ENCODE data around the gene FRMD4A.
A peak's percentile ranks its signal among the peaks of the same experiment; 100 is the strongest.

Gene FRMD4A

GRCh38 chr10:13654118-13654830 lies 676.5 kb downstream of the FRMD4A start:
- TF ChIP-seq CTCF (conservative IDR thresholded peaks at IDR 0.05): no peak
- no peak overlapping the region for H3K27ac ChIP-seq

- TF ChIP-seq CTCF (conservative IDR thresholded peaks at IDR 0.05): no peak
- H3K27ac ChIP-seq: no peak overlapping the region
Observed at GRCh38 chr10:13652860-13653259, 677.9 kb downstream of the FRMD4A start.

GRCh38 chr10:13651969-13652720 lies 678.6 kb downstream of the FRMD4A start:
- H3K27ac ChIP-seq: no peak overlapping the region
- no peak for TF ChIP-seq CTCF (conservative IDR thresholded peaks at IDR 0.05)

- no peak overlapping the region for H3K27ac ChIP-seq
- TF ChIP-seq CTCF (conservative IDR thresholded peaks at IDR 0.05): no peak
Observed at GRCh38 chr10:13650961-13651360, 679.8 kb downstream of the FRMD4A start.

- no peak overlapping the region for H3K27ac ChIP-seq
- TF ChIP-seq CTCF (conservative IDR thresholded peaks at IDR 0.05): peak; percentile 30; the same call in 1 of the 2 replicates
Observed at GRCh38 chr10:13649844-13650520, 680.7 kb downstream of the FRMD4A start.

- H3K27ac ChIP-seq: no peak overlapping the region
- TF ChIP-seq CTCF (conservative IDR thresholded peaks at IDR 0.05): no peak
Observed at GRCh38 chr10:13648425-13648824, 682.3 kb downstream of the FRMD4A start.

- TF ChIP-seq CTCF (conservative IDR thresholded peaks at IDR 0.05): no peak
- peak overlapping the region; percentile 48 for H3K27ac ChIP-seq
Observed at GRCh38 chr10:13644866-13645265, 685.9 kb downstream of the FRMD4A start.

All from VCaP (cell line).